SKM-1 treated with dmso at 0.1 percent for 144 hours (cell line): ENCODE results near the gene OGFRL1.

Experiments used
- DNase-seq: peaks from one replicate; lab custom pipeline; 2025; ENCODE audit not compliant: unreplicated experiment; lab: John Stamatoyannopoulos, UW

Gene OGFRL1

GRCh38 chr6:71284785-71285184 is 3.8 kb upstream of the OGFRL1 start:
- DNase-seq: no peak

GRCh38 chr6:71287038-71287437 is 1.6 kb upstream of the OGFRL1 start:
- peak; percentile 56 for DNase-seq

- DNase-seq: peak; percentile 51
These were observed 734 bp upstream of the OGFRL1 start for GRCh38 chr6:71287926-71288227.

GRCh38 chr6:71289039-71289801 is 609 bp downstream of the OGFRL1 start:
- DNase-seq: no peak

GRCh38 chr6:71289802-71290175 is 1.2 kb downstream of the OGFRL1 start:
- DNase-seq: no peak

- no peak for DNase-seq
These were observed 2.0 kb downstream of the OGFRL1 start for GRCh38 chr6:71290611-71291010.

GRCh38 chr6:71292001-71292400 is 3.4 kb downstream of the OGFRL1 start:
- DNase-seq: no peak

- DNase-seq: no peak
These were observed 5.5 kb downstream of the OGFRL1 start for GRCh38 chr6:71294121-71294523.

GRCh38 chr6:71298459-71298858 is 9.8 kb downstream of the OGFRL1 start:
- no peak for DNase-seq

- no peak for DNase-seq
These were observed 11.2 kb downstream of the OGFRL1 start for GRCh38 chr6:71299541-71300470.

GRCh38 chr6:71300561-71301168 is 12.1 kb downstream of the OGFRL1 start:
- no peak for DNase-seq

- DNase-seq: no peak
These were observed 12.9 kb downstream of the OGFRL1 start for GRCh38 chr6:71301546-71301945.

GRCh38 chr6:71309656-71310055 is 21.0 kb downstream of the OGFRL1 start:
- DNase-seq: no peak

- DNase-seq: no peak
These were observed 21.6 kb downstream of the OGFRL1 start for GRCh38 chr6:71310261-71310660.

- no peak for DNase-seq
These were observed 23.5 kb downstream of the OGFRL1 start for GRCh38 chr6:71312089-71312488.

GRCh38 chr6:71317441-71317840 is 28.8 kb downstream of the OGFRL1 start:
- DNase-seq: no peak

- DNase-seq: no peak
These were observed 31.4 kb downstream of the OGFRL1 start for GRCh38 chr6:71320041-71320440.

- no peak for DNase-seq
These were observed 32.7 kb downstream of the OGFRL1 start for GRCh38 chr6:71321314-71321713.

- DNase-seq: no peak
These were observed 35.7 kb downstream of the OGFRL1 start for GRCh38 chr6:71324194-71324785.

- no peak for DNase-seq
These were observed 38.0 kb downstream of the OGFRL1 start for GRCh38 chr6:71326611-71327010.

GRCh38 chr6:71330501-71330900 is 41.9 kb downstream of the OGFRL1 start:
- DNase-seq: no peak

- DNase-seq: no peak
These were observed 43.4 kb downstream of the OGFRL1 start for GRCh38 chr6:71332012-71332411.
